H9 (cell line): Measurements from ENCODE around the gene SOD3. TPM values are rescaled to one million over a fixed set of nuclear protein-coding genes. Genes with fewer than 3 reads are reported as not detected.

Source experiments
- DNase-seq: peaks from one replicate; pipeline ENCODE4 v3.0.0-alpha.2; 2017
- H2AFZ ChIP-seq: one replicate; pipeline ENCODE4 v1.6.1; 2013; ENCODE audit warnings: mild to moderate bottlenecking, low read length, control low read depth, moderate library complexity
- H2AK5ac ChIP-seq: 2 replicates; pipeline ENCODE4 v1.6.1; 2013; ENCODE audit warnings: low read length, control low read depth, mixed read lengths; ENCODE audit not compliant: insufficient read length
- H2BK120ac ChIP-seq: one replicate; pipeline ENCODE4 v1.6.1; 2013; ENCODE audit warnings: low read depth, mild to moderate bottlenecking, low read length, control low read depth, inconsistent platforms; ENCODE audit not compliant: poor library complexity, severe bottlenecking
- H2BK12ac ChIP-seq: 2 replicates; pipeline ENCODE4 v1.6.1; 2013; ENCODE audit warnings: low read length, control low read depth, mixed read lengths, low read depth; ENCODE audit not compliant: insufficient read length
- H2BK15ac ChIP-seq: 2 replicates; pipeline ENCODE4 v1.6.1; 2013; ENCODE audit warnings: low read depth, low read length, control low read depth
- H2BK20ac ChIP-seq: one replicate; pipeline ENCODE4 v1.6.1; 2013; ENCODE audit warnings: low read depth, mild to moderate bottlenecking, low read length, control low read depth, inconsistent platforms; ENCODE audit not compliant: poor library complexity, severe bottlenecking
- H2BK5ac ChIP-seq: 2 replicates; pipeline ENCODE4 v1.6.1; 2013; ENCODE audit warnings: low read length, control low read depth, mixed read lengths; ENCODE audit not compliant: insufficient read length
- H3K14ac ChIP-seq: 2 replicates; pipeline ENCODE4 v1.6.1; 2013; ENCODE audit warnings: low read length, control low read depth; ENCODE audit not compliant: insufficient read depth
- H3K18ac ChIP-seq: 2 replicates; pipeline ENCODE4 v1.6.1; 2013; ENCODE audit warnings: low read depth, mild to moderate bottlenecking, mixed read lengths, low read length, control low read depth; ENCODE audit not compliant: insufficient read length
- H3K23ac ChIP-seq: 2 replicates; pipeline ENCODE4 v1.6.1; 2013; ENCODE audit warnings: low read length, control low read depth, mixed read lengths, low read depth; ENCODE audit not compliant: insufficient read length
- H3K23me2 ChIP-seq: 2 replicates; pipeline ENCODE4 v1.6.1; 2013; ENCODE audit warnings: low read depth, mild to moderate bottlenecking, mixed read lengths, low read length, control low read depth; ENCODE audit not compliant: insufficient read length, poor library complexity, severe bottlenecking
- H3K27ac ChIP-seq: 2 replicates; pipeline ENCODE4 v1.5.1; 2013; ENCODE audit warnings: low read length, control low read depth, mixed read lengths, low read depth; ENCODE audit not compliant: insufficient read length
- H3K27me3 ChIP-seq: 2 replicates; pipeline ENCODE4 v1.6.1; 2013; ENCODE audit warnings: low read length, control low read depth, inconsistent platforms; ENCODE audit not compliant: insufficient read depth
- H3K4ac ChIP-seq: 2 replicates; pipeline ENCODE4 v1.6.1; 2013; ENCODE audit warnings: low read depth, mild to moderate bottlenecking, control low read depth, inconsistent platforms, low read length, moderate library complexity
- H3K4me1 ChIP-seq: 2 replicates; pipeline ENCODE4 v1.6.1; 2013; ENCODE audit warnings: low read length, control low read depth, inconsistent platforms; ENCODE audit not compliant: insufficient read depth
- H3K4me2 ChIP-seq: 2 replicates; pipeline ENCODE4 v1.6.1; 2013; ENCODE audit warnings: low read length, control low read depth, mixed read lengths; ENCODE audit not compliant: insufficient read length, insufficient read depth
- H3K56ac ChIP-seq: 2 replicates; pipeline ENCODE4 v1.6.1; 2013; ENCODE audit warnings: low read depth, mild to moderate bottlenecking, mixed read lengths, low read length, control low read depth; ENCODE audit not compliant: insufficient read length
- H3K79me1 ChIP-seq: 2 replicates; pipeline ENCODE4 v1.6.1; 2013; ENCODE audit warnings: low read depth, mild to moderate bottlenecking, moderate library complexity, low read length, control low read depth, inconsistent platforms; ENCODE audit not compliant: insufficient read depth, poor library complexity, severe bottlenecking
- H3K79me2 ChIP-seq: 2 replicates; pipeline ENCODE4 v1.6.1; 2013; ENCODE audit warnings: low read length, control low read depth, inconsistent platforms; ENCODE audit not compliant: insufficient read depth
- H3K9ac ChIP-seq: 2 replicates; pipeline ENCODE4 v1.6.1; 2013; ENCODE audit warnings: low read length, control low read depth, mixed read lengths; ENCODE audit not compliant: insufficient read length; ENCODE audit errors: extremely low read depth
- H3K9me3 ChIP-seq: one replicate; pipeline ENCODE4 v1.6.1; 2013; ENCODE audit warnings: low read depth, low read length, inconsistent platforms; ENCODE audit not compliant: control insufficient read depth
- H3T11ph ChIP-seq: one replicate; pipeline ENCODE4 v1.6.1; 2013; ENCODE audit warnings: mild to moderate bottlenecking, low read length, control low read depth, inconsistent platforms
- H4K20me1 ChIP-seq: one replicate; pipeline ENCODE4 v1.6.1; 2013; ENCODE audit not compliant: control insufficient read depth, insufficient read length, insufficient read depth
- H4K5ac ChIP-seq: 2 replicates; pipeline ENCODE4 v1.6.1; 2013; ENCODE audit warnings: low read depth, mild to moderate bottlenecking, mixed read lengths, low read length, control low read depth; ENCODE audit not compliant: insufficient read length
- H4K8ac ChIP-seq: replicated peaks from 2 replicates; pipeline ENCODE4 v1.6.1; 2013; ENCODE audit warnings: low read length, control low read depth, mixed read lengths, low read depth; ENCODE audit not compliant: insufficient read length
- H4K91ac ChIP-seq: 2 replicates; pipeline ENCODE4 v1.6.1; 2013; ENCODE audit warnings: low read depth, mild to moderate bottlenecking, moderate library complexity, mixed read lengths, low read length, control low read depth; ENCODE audit not compliant: insufficient read length
- H3K27ac Mint-ChIP-seq, 3 experiments: 2 replicates in 2 of 3; 3 replicates in 1 of 3; pipeline ENCODE4 v1.8.0; 2020 to 2021; ENCODE audit warnings: mixed read lengths in 3 of 3, mild to moderate bottlenecking in 1 of 3, moderate library complexity in 1 of 3
- H3K27me3 Mint-ChIP-seq: 2 replicates; pipeline ENCODE4 v1.8.0; 2021; ENCODE audit warnings: low read depth, mild to moderate bottlenecking, moderate library complexity, mixed read lengths
- H3K36me3 Mint-ChIP-seq, 3 experiments: 2 replicates in 2 of 3; 3 replicates in 1 of 3; pipeline ENCODE4 v1.8.0; 2020 to 2021; ENCODE audit warnings: low read depth in 3 of 3, mixed read lengths in 3 of 3; ENCODE audit not compliant: insufficient read depth in 1 of 3
- H3K4me1 Mint-ChIP-seq, 2 experiments: 2 replicates each; pipeline ENCODE4 v1.8.0; 2020; ENCODE audit warnings: mixed read lengths in 2 of 2
- H3K4me3 Mint-ChIP-seq, 2 experiments: 2 replicates in 1 of 2; 3 replicates in 1 of 2; pipeline ENCODE4 v1.8.0; 2020 to 2021; ENCODE audit warnings: mild to moderate bottlenecking in 2 of 2, mixed read lengths in 2 of 2, moderate library complexity in 1 of 2
- H3K9me3 Mint-ChIP-seq, 2 experiments: 2 replicates in 1 of 2; 3 replicates in 1 of 2; pipeline ENCODE4 v1.8.0; 2020; ENCODE audit warnings: mild to moderate bottlenecking in 2 of 2, mixed read lengths in 2 of 2, moderate library complexity in 1 of 2
- WGBS: extraction: QIAGEN DNeasy Blood & Tissue Kit; methylation state at CpG from one replicate; pipeline ENCODE4 v1.1.7; 2013; ENCODE audit warnings: missing lambda C conversion rate, low lambda C conversion rate, mixed read lengths; ENCODE audit not compliant: insufficient read length; ENCODE audit errors: extremely low coverage; 5-methylcytosine and 5-hydroxymethylcytosine counted together
- total RNA-seq: library from RNA; stranded (reverse); gene quantifications from 2 replicates; pipeline ENCODE4 v1.2.1, GENCODE V29; 2021
- TF ChIP-seq, protein P1 (sequence below): fragments of 200-600 bp; sonication (generic); conservative IDR thresholded peaks from 3 replicates; pipeline ENCODE4 v1.8.0; 2021; ENCODE audit warnings: antibody characterized with exemption, mild to moderate bottlenecking

The SOD3 gene
- total RNA-seq, 1 experiment from 2014 or later = 3.3 TPM

DNA sequence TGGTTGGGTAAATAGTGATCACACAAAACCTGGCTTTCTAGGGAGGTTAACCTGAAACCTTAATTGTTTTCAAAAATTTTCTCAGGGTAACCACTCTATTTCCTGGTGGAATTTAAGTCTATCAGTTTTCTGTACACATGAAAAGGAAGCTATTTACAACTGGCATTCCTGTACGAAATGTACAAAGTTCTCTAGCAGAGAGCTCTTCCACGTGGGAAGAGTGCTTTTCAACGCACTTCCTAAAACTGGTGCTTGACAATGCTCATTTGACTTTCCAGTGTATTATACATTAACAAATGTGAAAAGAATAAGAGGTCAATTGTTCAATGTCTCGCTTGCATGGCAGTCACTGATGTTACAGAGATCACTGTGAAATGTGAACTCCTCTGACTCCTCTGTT is 2.8 kb upstream of the SOD3 start:
- H3K79me1 ChIP-seq = no peaks in the 10 kb centered on the region
- H3K9ac ChIP-seq = no peak overlapping the region
- no peak overlapping the region for H3K18ac ChIP-seq
- no peaks in the 10 kb centered on the region for H4K20me1 ChIP-seq
- no peak overlapping the region for H4K91ac ChIP-seq
- no peak overlapping the region for H3K23ac ChIP-seq
- no peak overlapping the region for H3K56ac ChIP-seq
- H3K14ac ChIP-seq = no peak overlapping the region
- no CpG with 5 or more reads among the region's 4 CpGs for WGBS
- H3K27me3 ChIP-seq = no peaks in the 10 kb centered on the region
- H4K5ac ChIP-seq = no peak overlapping the region
- Mint-ChIP-seq H3K9me3 (no peaks in the 10 kb centered on the region), H3K27me3 (peaks cover 35% of the 10 kb centered on the region), H3K4me1 (peaks cover 19 to 22% of the 10 kb centered on the region in 2 experiments), H3K36me3 (no peaks in the 10 kb centered on the region; a peak in 1 of 7 replicates), H3K27ac (no peak overlapping the region), H3K4me3 (no peak overlapping the region)
- peaks cover 6% of the 10 kb centered on the region for H3K23me2 ChIP-seq
- H2BK5ac ChIP-seq = no peak overlapping the region
- H2BK15ac ChIP-seq = no peak overlapping the region
- H3K4ac ChIP-seq = no peak overlapping the region
- H3K79me2 ChIP-seq = no peaks in the 10 kb centered on the region
- H3K4me1 ChIP-seq = no peaks in the 10 kb centered on the region
- H3K4me2 ChIP-seq = no peak overlapping the region
- no peaks in the 10 kb centered on the region for H3K9me3 ChIP-seq
- TF ChIP-seq, protein P1, sequence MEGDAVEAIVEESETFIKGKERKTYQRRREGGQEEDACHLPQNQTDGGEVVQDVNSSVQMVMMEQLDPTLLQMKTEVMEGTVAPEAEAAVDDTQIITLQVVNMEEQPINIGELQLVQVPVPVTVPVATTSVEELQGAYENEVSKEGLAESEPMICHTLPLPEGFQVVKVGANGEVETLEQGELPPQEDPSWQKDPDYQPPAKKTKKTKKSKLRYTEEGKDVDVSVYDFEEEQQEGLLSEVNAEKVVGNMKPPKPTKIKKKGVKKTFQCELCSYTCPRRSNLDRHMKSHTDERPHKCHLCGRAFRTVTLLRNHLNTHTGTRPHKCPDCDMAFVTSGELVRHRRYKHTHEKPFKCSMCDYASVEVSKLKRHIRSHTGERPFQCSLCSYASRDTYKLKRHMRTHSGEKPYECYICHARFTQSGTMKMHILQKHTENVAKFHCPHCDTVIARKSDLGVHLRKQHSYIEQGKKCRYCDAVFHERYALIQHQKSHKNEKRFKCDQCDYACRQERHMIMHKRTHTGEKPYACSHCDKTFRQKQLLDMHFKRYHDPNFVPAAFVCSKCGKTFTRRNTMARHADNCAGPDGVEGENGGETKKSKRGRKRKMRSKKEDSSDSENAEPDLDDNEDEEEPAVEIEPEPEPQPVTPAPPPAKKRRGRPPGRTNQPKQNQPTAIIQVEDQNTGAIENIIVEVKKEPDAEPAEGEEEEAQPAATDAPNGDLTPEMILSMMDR = no peak
- no peak overlapping the region for H2BK120ac ChIP-seq
- H3K27ac ChIP-seq = no peak overlapping the region
- no peak overlapping the region for H2AK5ac ChIP-seq
- no peak overlapping the region for H2AFZ ChIP-seq
- H2BK12ac ChIP-seq = no peak overlapping the region
- no peak for DNase-seq
- no peak overlapping the region for H4K8ac ChIP-seq
- no peak overlapping the region for H3T11ph ChIP-seq
- no peak overlapping the region for H2BK20ac ChIP-seq
